Liver (tissue), 9 donors: ENCODE results near the gene PP2D1. TPM values are rescaled to one million over a fixed set of nuclear protein-coding genes. Genes with fewer than 3 reads are reported as not detected.

Source experiments
- DNase-seq: peaks from one replicate; pipeline ENCODE4 v3.0.0-alpha.2; 2017; ENCODE audit warnings: low spot score
- H3K27ac ChIP-seq, 2 donors: one replicate each; pipeline ENCODE4 v1.7.0; 2013; ENCODE audit warnings: inconsistent platforms in 2 of 2, low read length in 2 of 2, control low read depth in 1 of 2, low read depth in 1 of 2, mild to moderate bottlenecking in 1 of 2
- H3K27me3 ChIP-seq, 4 donors: one replicate each; pipeline versions ENCODE4 v1.6.1 to v1.7.0; 2013; ENCODE audit warnings: low read length in 3 of 4, inconsistent platforms in 1 of 4, mild to moderate bottlenecking in 1 of 4, moderate library complexity in 1 of 4; ENCODE audit not compliant: control insufficient read depth in 4 of 4, insufficient read depth in 4 of 4
- H3K36me3 ChIP-seq, 4 donors: one replicate each; pipeline versions ENCODE4 v1.6.1 to v1.7.0; 2013; ENCODE audit warnings: low read length in 3 of 4, mild to moderate bottlenecking in 3 of 4, low read depth in 1 of 4, moderate library complexity in 1 of 4; ENCODE audit not compliant: control insufficient read depth in 4 of 4, insufficient read depth in 3 of 4
- H3K4me1 ChIP-seq, 4 donors: one replicate each; pipeline versions ENCODE4 v1.6.1 to v1.7.0; 2013; ENCODE audit warnings: low read length in 3 of 4, mild to moderate bottlenecking in 3 of 4, moderate library complexity in 1 of 4; ENCODE audit not compliant: control insufficient read depth in 4 of 4, insufficient read depth in 4 of 4
- H3K4me3 ChIP-seq, 3 donors: one replicate each; pipeline versions ENCODE4 v1.6.1 to v1.7.0; 2013; ENCODE audit warnings: low read length in 3 of 3, control low read depth in 1 of 3, low read depth in 1 of 3, mild to moderate bottlenecking in 1 of 3
- H3K9ac ChIP-seq, 2 donors: one replicate each; pipeline ENCODE4 v1.7.0; 2013; ENCODE audit warnings: low read length in 2 of 2, mild to moderate bottlenecking in 2 of 2, moderate library complexity in 2 of 2, control low read depth in 1 of 2, low read depth in 1 of 2
- H3K9me3 ChIP-seq, 4 donors: one replicate each; pipeline versions ENCODE4 v1.6.1 to v1.7.0; 2013; ENCODE audit warnings: low read length in 3 of 4; ENCODE audit not compliant: control insufficient read depth in 4 of 4
- ATF3 ChIP-seq: IDR thresholded peaks from 2 replicates; pipeline ENCODE4 v1.6.1; 2016; ENCODE audit warnings: antibody characterized with exemption
- CTCF ChIP-seq: fragments of 150-350 bp; IDR thresholded peaks from 2 replicates; pipeline ENCODE4 v1.5.1; 2017; ENCODE audit warnings: improper control_type of control experiment, low read depth, low read length; ENCODE audit not compliant: missing input control
- EGR1 ChIP-seq, 2 donors: IDR thresholded peaks; 2 replicates each; pipeline ENCODE4 v1.6.1; 2016 to 2018; ENCODE audit warnings: antibody characterized with exemption in 2 of 2, low read depth in 2 of 2
- FOXA1 ChIP-seq: IDR thresholded peaks from 2 replicates; pipeline ENCODE4 v1.6.1; 2016; ENCODE audit warnings: antibody characterized with exemption
- FOXA2 ChIP-seq: IDR thresholded peaks from 2 replicates; pipeline ENCODE4 v1.6.1; 2016; ENCODE audit warnings: antibody characterized with exemption
- GABPA ChIP-seq, 2 donors: IDR thresholded peaks in 1 of 2; conservative IDR thresholded peaks in 1 of 2; 2 replicates each; pipeline ENCODE4 v1.6.1; 2016; ENCODE audit warnings: antibody characterized with exemption in 2 of 2, mild to moderate bottlenecking in 1 of 2, moderate library complexity in 1 of 2
- HNF4A ChIP-seq, 2 donors: conservative IDR thresholded peaks; 2 replicates each; pipeline ENCODE4 v1.6.1; 2016; ENCODE audit warnings: antibody characterized with exemption in 2 of 2, mild to moderate bottlenecking in 2 of 2
- HNF4G ChIP-seq: IDR thresholded peaks from 2 replicates; pipeline ENCODE4 v1.6.1; 2016; ENCODE audit warnings: antibody characterized with exemption
- JUND ChIP-seq, 2 donors: IDR thresholded peaks; 2 replicates each; pipeline ENCODE4 v1.6.1; 2016; ENCODE audit warnings: antibody characterized with exemption in 2 of 2
- MAX ChIP-seq: IDR thresholded peaks from 2 replicates; pipeline ENCODE4 v1.6.1; 2016; ENCODE audit warnings: antibody characterized with exemption
- NR2F2 ChIP-seq: IDR thresholded peaks from 2 replicates; pipeline ENCODE4 v1.6.1; 2016; ENCODE audit warnings: antibody characterized with exemption
- RAD21 ChIP-seq, 2 donors: IDR thresholded peaks; 2 replicates each; pipeline ENCODE4 v1.6.1; 2016; ENCODE audit warnings: antibody characterized with exemption in 2 of 2, mild to moderate bottlenecking in 2 of 2
- REST ChIP-seq: IDR thresholded peaks from 2 replicates; pipeline ENCODE4 v1.6.1; 2016; ENCODE audit warnings: antibody characterized with exemption, mild to moderate bottlenecking
- RXRA ChIP-seq, 2 donors: IDR thresholded peaks; 2 replicates each; pipeline ENCODE4 v1.6.1; 2017 to 2018; ENCODE audit warnings: antibody characterized with exemption in 2 of 2, mild to moderate bottlenecking in 1 of 2
- SP1 ChIP-seq: IDR thresholded peaks from 2 replicates; pipeline ENCODE4 v1.6.1; 2018; ENCODE audit warnings: antibody characterized with exemption, mild to moderate bottlenecking
- TAF1 ChIP-seq: conservative IDR thresholded peaks from 2 replicates; pipeline ENCODE4 v1.6.1; 2016; ENCODE audit warnings: antibody characterized with exemption, mild to moderate bottlenecking
- YY1 ChIP-seq: IDR thresholded peaks from 2 replicates; pipeline ENCODE4 v1.6.1; 2016; ENCODE audit warnings: antibody characterized with exemption, mild to moderate bottlenecking
- ZBTB33 ChIP-seq: IDR thresholded peaks from 2 replicates; pipeline ENCODE4 v1.6.1; 2016; ENCODE audit warnings: antibody characterized with exemption
- WGBS: extraction: QIAGEN DNeasy Blood & Tissue Kit; methylation state at CpG from one replicate; pipeline ENCODE4 v1.1.7; 2013; 5-methylcytosine and 5-hydroxymethylcytosine counted together
- polyA plus RNA-seq, 2 donors: library from polyadenylated mRNA; stranded (reverse) in 1 of 2; unstranded in 1 of 2; fragments of 200-250 nt in 1 of 2; fragments of >200 nt in 1 of 2; fragmentation: Nextera tagmentation in 1 of 2; extraction: Ambion mirVana in 1 of 2; gene quantifications; one replicate each; pipeline versions ENCODE4 v1.2.1 to v1.2.3, GENCODE V29; 2013 to 2015
- total RNA-seq, 2 donors: library from RNA; depleted of rRNA; stranded (reverse); fragments of >200 nt; gene quantifications; one replicate each; pipeline ENCODE4 v1.2.3, GENCODE V29; 2014
- donor health status: healthy.
- donor health status: healthy.
- donor health status: healthy.
- donor health status: healthy.
- donor health status: healthy.

The PP2D1 gene
- total and polyA plus RNA-seq, 4 donors: 0.31 TPM; not detected in 3

- H3K27me3 ChIP-seq: no peaks in the 10 kb centered on the region
- peaks cover 0 to 3% (median 0%) of the 10 kb centered on the region in 4 donors for H3K4me1 ChIP-seq
- H3K9me3 ChIP-seq: no peaks in the 10 kb centered on the region
- WGBS: 88% methylated on average over 1 of the region's 1 CpG
- DNase-seq: no peak
- no peaks in the 10 kb centered on the region for H3K36me3 ChIP-seq
- no peak overlapping the region for H3K9ac ChIP-seq
- TF ChIP-seq HNF4G (no peak), SP1 (no peak), JUND (IDR thresholded peaks at IDR 0.05) (no peak), RXRA (IDR thresholded peaks at IDR 0.05) (no peak), FOXA1 (no peak), HNF4A (conservative IDR thresholded peaks at IDR 0.05) (no peak), NR2F2 (no peak), RAD21 (IDR thresholded peaks at IDR 0.05) (no peak), FOXA2 (no peak), ATF3 (no peak), MAX (no peak), GABPA (IDR thresholded peaks at IDR 0.05 in 1 of 2, conservative IDR thresholded peaks at IDR 0.05 in 1 of 2) (no peak), YY1 (no peak), REST (no peak), EGR1 (IDR thresholded peaks at IDR 0.05; ENCODE audit: low read depth in 2 of 2) (no peak), ZBTB33 (no peak)
- no peak overlapping the region for H3K4me3 ChIP-seq
- no peak overlapping the region for H3K27ac ChIP-seq
These were observed 71.4 kb downstream of the PP2D1 start for GRCh38 chr3:19940643-19941042.

- Histone ChIP-seq H3K27ac (no peak overlapping the region), H3K4me1 (no peaks in the 10 kb centered on the region), H3K9ac (no peak overlapping the region), H3K4me3 (no peak overlapping the region), H3K9me3 (no peaks in the 10 kb centered on the region), H3K36me3 (no peaks in the 10 kb centered on the region), H3K27me3 (peaks cover 0 to 6% (median under 1%) of the 10 kb centered on the region in 4 donors)
- DNase-seq: no peak
- WGBS: 89% methylated on average over 1 of the region's 1 CpG
- TF ChIP-seq YY1 (no peak), GABPA (IDR thresholded peaks at IDR 0.05 in 1 of 2, conservative IDR thresholded peaks at IDR 0.05 in 1 of 2) (no peak), FOXA1 (no peak), TAF1 (no peak), ZBTB33 (no peak), EGR1 (IDR thresholded peaks at IDR 0.05; ENCODE audit: low read depth in 2 of 2) (no peak), CTCF (no peak), HNF4G (no peak), NR2F2 (no peak), RXRA (IDR thresholded peaks at IDR 0.05) (no peak), JUND (IDR thresholded peaks at IDR 0.05) (no peak), HNF4A (conservative IDR thresholded peaks at IDR 0.05) (no peak), SP1 (no peak), REST (no peak), FOXA2 (no peak), MAX (no peak)
These were observed 73.8 kb downstream of the PP2D1 start for GRCh38 chr3:19938295-19938627.
